Adrenal gland (tissue), 12 donors: Measurements from ENCODE around the gene WFDC12. TPM values are rescaled to one million over a fixed set of nuclear protein-coding genes. Genes with fewer than 3 reads are reported as not detected.
A peak's percentile ranks its signal among the peaks of the same experiment; 100 is the strongest.
"Not testable (repeated sequence)": the region's sequence is repeated elsewhere in the genome, so short reads cannot be mapped to it uniquely, and the experiment has no call there.

Source experiments
- DNase-seq, 7 donors: peaks; one replicate each; pipeline ENCODE4 v3.0.0-alpha.2; 2019 to 2020
- H3K27ac ChIP-seq, 5 donors: fragments of 200-600 bp; sonication (generic) in 4 of 5; 1 replicate in 3 of 5; 2 replicates in 2 of 5; pipeline versions ENCODE4 v1.5.1 to v1.8.0; 2016 to 2020; ENCODE audit warnings: mild to moderate bottlenecking in 1 of 5
- H3K27me3 ChIP-seq: fragments of 200-600 bp; 2 replicates; pipeline ENCODE4 v1.8.0; 2021
- H3K36me3 ChIP-seq, 2 donors: fragments of 200-600 bp; replicated peaks in 1 of 2; 1 replicate in 1 of 2; 2 replicates in 1 of 2; pipeline versions ENCODE4 v1.5.1 to v1.8.0; 2018 to 2022
- H3K4me1 ChIP-seq, 2 donors: fragments of 200-600 bp; replicated peaks in 1 of 2; 1 replicate in 1 of 2; 2 replicates in 1 of 2; pipeline versions ENCODE4 v1.5.1 to v1.8.0; 2018 to 2021
- H3K4me3 ChIP-seq, 4 donors: fragments of 200-600 bp; sonication (generic) in 3 of 4; one replicate each; pipeline ENCODE4 v1.5.1; 2016 to 2018
- H3K9me3 ChIP-seq, 3 donors: fragments of 200-600 bp; sonication (generic) in 1 of 3; replicated peaks in 1 of 3; 1 replicate in 2 of 3; 2 replicates in 1 of 3; pipeline versions ENCODE4 v1.5.1 to v1.8.0; 2016 to 2021
- CTCF ChIP-seq, 6 experiments: fragments of 450-650 bp in 4 of 6; fragments of 200-600 bp in 2 of 6; sonication (generic) in 1 of 6; IDR thresholded peaks; 1 replicate in 5 of 6; 2 replicates in 1 of 6; pipeline versions ENCODE4 v1.5.1 to v1.8.0; 2016 to 2021; ENCODE audit warnings: antibody characterized with exemption in 6 of 6, mild to moderate bottlenecking in 2 of 6, moderate library complexity in 1 of 6
- POLR2A ChIP-seq, 2 donors: fragments of 450-650 bp; IDR thresholded peaks; one replicate each; pipeline ENCODE4 v1.6.1; 2017; ENCODE audit warnings: antibody characterized with exemption in 2 of 2, mild to moderate bottlenecking in 2 of 2, moderate library complexity in 1 of 2
- WGBS, 4 donors: extraction: QIAGEN DNeasy Blood & Tissue Kit in 2 of 4; methylation state at CpG; one replicate each; pipeline versions ENCODE4 v1.1.5 to v1.1.7; 2013 to 2017; 5-methylcytosine and 5-hydroxymethylcytosine counted together
- intact Hi-C, 2 donors: fragments of 100-400 bp; cut with DNase I; formaldehyde crosslinking; loops; one replicate each; pipeline versions ENCODE4 v1.14.1 to v1.15.0; 2022 to 2023
- polyA plus RNA-seq, 3 donors: library from polyadenylated mRNA; stranded (reverse); fragments of 200-250 nt in 2 of 3; fragments of 350-450 nt in 1 of 3; fragmentation: Illumina TruSeq in 1 of 3; extraction: RNeasy Lipid Tissue Mini Kit (QIAGEN cat#74804) in 1 of 3; gene quantifications; one replicate each; pipeline ENCODE4 v1.2.3, GENCODE V29; 2013 to 2014
- total RNA-seq, 9 donors: library from RNA; depleted of rRNA in 4 of 9; stranded (reverse); fragments of >200 nt in 4 of 9; fragments of 120-200 nt in 1 of 9; fragmentation: NEBNext Ultra II Directional in 1 of 9; extraction: Animal tissue kit (Norgen Biotek cat#: 25700) in 1 of 9; gene quantifications; one replicate each; pipeline versions ENCODE4 v1.1.0 to v1.2.4, GENCODE V29; 2013 to 2023
- donor health status: healthy with polysubstance abuse.
- donor health status: Bipolar disorder and iron deficiency.
- donor health status: DM: yes; HTN: yes; CAD: no.
- donor health status: DM: no; HTN: no; CAD: no.
- donor health status: DM: no; HTN: no; CAD: no.
- donor health status: DM: yes; HTN: yes; CAD: no.

The WFDC12 gene
- total and polyA plus RNA-seq, 12 donors: not detected

- 33 to 42% (median 37%) methylated on average over 1 of the region's 1 CpG for WGBS, 4 donors
- DNase-seq: peak in 2 of 7 donors; percentile 17 to 23
- intact Hi-C loops: no loop called here
Observed at GRCh38 chr20:45157962-45158361, 33.7 kb upstream of the WFDC12 start.

GRCh38 chr20:45156713-45157112, 32.4 kb upstream of the WFDC12 start:
- H3K27me3 ChIP-seq: no peaks in the 10 kb centered on the region
- no peaks in the 10 kb centered on the region for H3K36me3 ChIP-seq
- 37 to 54% (median 46%) methylated on average over 2 of the region's 2 CpGs for WGBS, 4 donors
- no peak overlapping the region for H3K27ac ChIP-seq
- H3K4me1 ChIP-seq: no peaks in the 10 kb centered on the region
- H3K4me3 ChIP-seq: no peak overlapping the region
- peaks cover 0 to 11% (median 5%) of the 10 kb centered on the region in 3 donors for H3K9me3 ChIP-seq
- DNase-seq: no peak
- intact Hi-C loops: no loop called here
- TF ChIP-seq POLR2A (IDR thresholded peaks at IDR 0.05): no peak
- no peak for TF ChIP-seq CTCF (IDR thresholded peaks at IDR 0.05)

More at GRCh38 chr20:45157962-45158361, 33.7 kb upstream of the WFDC12 start:
- Histone ChIP-seq H3K27ac (no peak overlapping the region), H3K36me3 (no peaks in the 10 kb centered on the region), H3K27me3 (no peaks in the 10 kb centered on the region), H3K4me3 (no peak overlapping the region), H3K9me3 (peaks cover 0 to 11% (median 5%) of the 10 kb centered on the region in 3 donors), H3K4me1 (no peaks in the 10 kb centered on the region)
- no peak for TF ChIP-seq CTCF (IDR thresholded peaks at IDR 0.05)
- no peak for TF ChIP-seq POLR2A (IDR thresholded peaks at IDR 0.05)

GRCh38 chr20:45154794-45155193, 30.5 kb upstream of the WFDC12 start:
- H3K36me3 ChIP-seq, H3K9me3 ChIP-seq, H3K4me1 ChIP-seq, intact Hi-C loops, DNase-seq, H3K27ac ChIP-seq, H3K27me3 ChIP-seq, H3K4me3 ChIP-seq: not testable (repeated sequence)
- 79 to 89% (median 84%) methylated on average over 1 of the region's 1 CpG for WGBS, 4 donors

GRCh38 chr20:45154183-45154582, 29.9 kb upstream of the WFDC12 start:
- Histone ChIP-seq H3K27ac (no peak overlapping the region), H3K36me3 (no peaks in the 10 kb centered on the region), H3K4me3 (no peak overlapping the region), H3K4me1 (no peaks in the 10 kb centered on the region), H3K9me3 (peaks cover 0 to under 1% (median 0%) of the 10 kb centered on the region in 3 donors), H3K27me3 (no peaks in the 10 kb centered on the region)
- intact Hi-C loops: no loop called here
- WGBS, 4 donors: 43 to 74% (median 57%) methylated on average over 3 of the region's 3 CpGs
- no peak for DNase-seq
- TF ChIP-seq POLR2A (IDR thresholded peaks at IDR 0.05): no peak
- TF ChIP-seq CTCF (IDR thresholded peaks at IDR 0.05): no peak

GRCh38 chr20:45153752-45154151, 29.5 kb upstream of the WFDC12 start:
- Histone ChIP-seq H3K4me3 (no peak overlapping the region), H3K27me3 (no peaks in the 10 kb centered on the region), H3K27ac (no peak overlapping the region), H3K4me1 (no peaks in the 10 kb centered on the region), H3K9me3 (no peaks in the 10 kb centered on the region), H3K36me3 (no peaks in the 10 kb centered on the region)
- intact Hi-C loops: no loop called here
- no peak for TF ChIP-seq POLR2A (IDR thresholded peaks at IDR 0.05)
- no peak for TF ChIP-seq CTCF (IDR thresholded peaks at IDR 0.05)
- WGBS, 4 donors: 40 to 80% (median 71%) methylated on average over 1 of the region's 1 CpG
- no peak for DNase-seq
